CD14-positive monocyte (primary cell): ENCODE results near the gene ANP32B. TPM values are rescaled to one million over a fixed set of nuclear protein-coding genes. Genes with fewer than 3 reads are reported as not detected.

Experiments used
- DNase-seq, 3 donors: peaks; one replicate each; pipeline ENCODE4 v3.0.0-alpha.2; 2011 to 2022
- H2AFZ ChIP-seq: 2 replicates; pipeline ENCODE4 v1.6.0; 2012; ENCODE audit warnings: mild to moderate bottlenecking, low read depth, low read length, inconsistent platforms; ENCODE audit not compliant: insufficient read depth, poor library complexity, severe bottlenecking
- H3K27ac ChIP-seq, 2 donors: 1 replicate in 1 of 2; 2 replicates in 1 of 2; pipeline ENCODE4 v1.5.1; 2012 to 2013; ENCODE audit warnings: low read length in 2 of 2, control low read depth in 1 of 2, inconsistent platforms in 1 of 2, low read depth in 1 of 2, mild to moderate bottlenecking in 1 of 2
- H3K27me3 ChIP-seq, 2 donors: one replicate each; pipeline versions ENCODE4 v1.6.0 to v1.6.1; 2011 to 2013; ENCODE audit warnings: low read length in 2 of 2; ENCODE audit not compliant: control insufficient read depth in 2 of 2, insufficient read depth in 2 of 2
- H3K36me3 ChIP-seq, 2 donors: replicated peaks in 1 of 2; 1 replicate in 1 of 2; 2 replicates in 1 of 2; pipeline versions ENCODE4 v1.5.1 to v1.6.1; 2012 to 2013; ENCODE audit warnings: low read length in 2 of 2, control low read depth in 1 of 2, inconsistent platforms in 1 of 2, mild to moderate bottlenecking in 1 of 2; ENCODE audit not compliant: insufficient read depth in 2 of 2, control insufficient read depth in 1 of 2
- H3K4me1 ChIP-seq, 2 donors: 1 replicate in 1 of 2; 2 replicates in 1 of 2; pipeline versions ENCODE4 v1.5.1 to v1.6.1; 2012 to 2013; ENCODE audit warnings: low read length in 2 of 2, control low read depth in 1 of 2, inconsistent platforms in 1 of 2, mild to moderate bottlenecking in 1 of 2, moderate library complexity in 1 of 2; ENCODE audit not compliant: insufficient read depth in 2 of 2, control insufficient read depth in 1 of 2
- H3K4me2 ChIP-seq: replicated peaks from 2 replicates; pipeline ENCODE3; 2012; ENCODE audit warnings: low read length, moderate library complexity, mild to moderate bottlenecking; ENCODE audit not compliant: poor library complexity, severe bottlenecking; ENCODE audit errors: extremely low read depth
- H3K4me3 ChIP-seq, 3 experiments: fragments of 200-600 bp in 1 of 3; sonication (generic) in 1 of 3; replicated peaks in 1 of 3; 1 replicate in 2 of 3; 2 replicates in 1 of 3; pipeline ENCODE4 v1.5.1; 2011 to 2013; ENCODE audit warnings: low read length in 3 of 3, mild to moderate bottlenecking in 3 of 3, control low read depth in 2 of 3, low read depth in 2 of 3, inconsistent platforms in 1 of 3, moderate library complexity in 1 of 3
- H3K79me2 ChIP-seq: 2 replicates; pipeline ENCODE4 v1.6.0; 2012; ENCODE audit warnings: mild to moderate bottlenecking, control low read depth, inconsistent platforms, low read length, moderate library complexity; ENCODE audit not compliant: insufficient read depth
- H3K9ac ChIP-seq: 2 replicates; pipeline ENCODE4 v1.6.0; 2017; ENCODE audit warnings: low read length, mild to moderate bottlenecking; ENCODE audit not compliant: insufficient read depth, poor library complexity, severe bottlenecking
- H3K9me3 ChIP-seq, 2 donors: replicated peaks in 1 of 2; 1 replicate in 1 of 2; 2 replicates in 1 of 2; pipeline versions ENCODE4 v1.5.1 to v1.6.1; 2012 to 2013; ENCODE audit warnings: low read length in 2 of 2, control low read depth in 1 of 2; ENCODE audit not compliant: control insufficient read depth in 1 of 2, insufficient read depth in 1 of 2
- H4K20me1 ChIP-seq: 2 replicates; pipeline ENCODE4 v1.6.0; 2012; ENCODE audit warnings: mild to moderate bottlenecking, low read length, control low read depth, moderate library complexity; ENCODE audit not compliant: insufficient read depth
- H3K27ac Mint-ChIP-seq, 7 donors: one replicate each; pipeline ENCODE4 v1.8.0; 2020; ENCODE audit warnings: mild to moderate bottlenecking in 7 of 7, mixed read lengths in 7 of 7, moderate library complexity in 6 of 7, inconsistent platforms in 2 of 7
- H3K27me3 Mint-ChIP-seq, 3 donors: one replicate each; pipeline ENCODE4 v1.8.0; 2021 to 2022; ENCODE audit warnings: low read depth in 3 of 3, mild to moderate bottlenecking in 3 of 3, mixed read lengths in 3 of 3, moderate library complexity in 3 of 3, inconsistent platforms in 1 of 3
- H3K36me3 Mint-ChIP-seq, 2 donors: one replicate each; pipeline ENCODE4 v1.8.0; 2020; ENCODE audit warnings: mixed read lengths in 2 of 2, inconsistent platforms in 1 of 2, mild to moderate bottlenecking in 1 of 2
- H3K4me1 Mint-ChIP-seq: one replicate; pipeline ENCODE4 v1.8.0; 2020; ENCODE audit warnings: mild to moderate bottlenecking, mixed read lengths
- H3K4me3 Mint-ChIP-seq, 2 donors: one replicate each; pipeline ENCODE4 v1.8.0; 2020; ENCODE audit warnings: mild to moderate bottlenecking in 2 of 2, mixed read lengths in 2 of 2, moderate library complexity in 1 of 2
- H3K9me3 Mint-ChIP-seq, 7 donors: one replicate each; pipeline ENCODE4 v1.8.0; 2020 to 2022; ENCODE audit warnings: mixed read lengths in 7 of 7, mild to moderate bottlenecking in 6 of 7, moderate library complexity in 6 of 7, inconsistent platforms in 2 of 7
- WGBS: methylation state at CpG from one replicate; pipeline ENCODE4 v1.1.5; 2013; ENCODE audit warnings: missing lambda C conversion rate; ENCODE audit not compliant: insufficient coverage; 5-methylcytosine and 5-hydroxymethylcytosine counted together
- intact Hi-C, 2 donors: fragments of 100-400 bp; cut with micrococcal nuclease; formaldehyde crosslinking; loops; one replicate each; pipeline versions ENCODE4 v1.15.0 to v1.15.1; 2023
- polyA plus RNA-seq, 3 donors: library from polyadenylated mRNA; depleted of rRNA in 1 of 3; unstranded in 2 of 3; stranded (reverse) in 1 of 3; fragments of 300-500 nt in 2 of 3; fragments of >200 nt in 1 of 3; fragmentation: Illumina TruSeq in 2 of 3; gene quantifications; 1 replicate in 2 of 3; 2 replicates in 1 of 3; pipeline ENCODE4 v1.2.3, GENCODE V29; 2012 to 2021
- TF ChIP-seq, protein P1 (sequence below): fragments of 200-600 bp; IDR thresholded peaks from one replicate; pipeline ENCODE4 v1.8.0; 2022; ENCODE audit warnings: antibody characterized with exemption, mild to moderate bottlenecking

ANP32B gene
- polyA plus RNA-seq, 3 donors, result 29.7 to 40.7 (median 30.8) TPM

DNA sequence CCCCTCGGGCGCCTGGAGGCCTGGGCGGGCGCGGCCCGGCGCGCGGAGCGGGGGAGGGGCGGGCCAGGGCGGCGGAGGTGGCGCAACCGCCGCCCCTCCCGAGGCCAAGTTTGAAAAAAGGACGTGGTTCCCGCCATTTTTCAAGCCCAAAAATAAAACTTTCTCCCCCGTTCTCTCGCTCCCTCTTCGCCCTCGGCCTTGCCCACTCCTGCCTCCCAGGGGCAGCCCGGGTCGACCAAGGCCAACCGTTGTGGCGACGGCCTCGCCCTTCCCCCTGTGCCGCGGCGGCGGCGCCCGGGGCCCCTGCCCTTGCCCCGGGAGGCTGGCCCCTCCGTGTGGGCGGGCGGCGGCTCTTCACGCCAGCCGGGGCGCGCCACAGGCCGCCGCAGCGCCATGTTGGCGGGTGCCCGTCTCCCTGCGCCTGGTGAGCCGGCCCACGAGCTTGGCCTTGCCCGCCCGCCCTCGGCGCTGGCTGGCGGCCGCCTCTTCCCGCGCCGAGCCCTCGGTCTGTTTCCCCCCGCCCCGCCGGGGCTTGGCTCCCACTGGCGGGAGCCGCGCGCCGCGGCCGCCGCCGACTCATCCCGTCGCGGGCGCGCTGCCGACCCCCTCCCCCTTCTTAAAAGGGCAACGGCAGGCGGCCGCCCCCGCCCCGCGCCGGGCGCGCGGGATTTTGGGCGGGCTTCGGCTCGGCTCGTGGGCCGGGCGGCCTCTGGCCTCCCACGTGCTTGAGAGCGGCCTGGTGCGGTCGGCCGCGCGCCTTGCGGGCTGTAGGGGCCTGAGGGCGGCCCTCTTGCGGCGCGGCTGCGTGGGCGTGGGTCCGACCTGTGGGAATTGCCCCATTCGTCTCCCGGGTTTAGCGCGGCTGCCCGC, 1.3 kb downstream of the ANP32B start:
- peak overlapping the region in 6 of 7 donors; percentile 54 to 84 (median 72) for H3K27ac Mint-ChIP-seq
- peaks cover 42% of the 10 kb centered on the region for H3K4me1 Mint-ChIP-seq
- peak overlapping the region; percentile 80 to 87 for H3K27ac ChIP-seq
- H3K4me1 ChIP-seq, result peaks cover 28 to 43% of the 10 kb centered on the region in 2 donors
- intact Hi-C loops, result loop anchor here (5.0 to 10.0 kb wide), 2 partner anchors 62 to 70 kb away; partner anchors contain the start of genes NANS (in 1 of the 2) and TRMO (in 1 of the 2)
- peaks cover 3 to 6% (median 3%) of the 10 kb centered on the region in 3 donors for H3K27me3 Mint-ChIP-seq
- no peaks in the 10 kb centered on the region for H3K36me3 Mint-ChIP-seq
- peaks cover 0 to 8% of the 10 kb centered on the region in 2 donors for H3K27me3 ChIP-seq
- H2AFZ ChIP-seq, result peak overlapping the region; percentile 82
- under 1% methylated on average over 98 of the region's 116 CpGs for WGBS
- H3K4me3 ChIP-seq, result peak overlapping the region; percentile 82 to 95 (median 95)
- peaks cover 73% of the 10 kb centered on the region for H3K79me2 ChIP-seq
- H3K9me3 Mint-ChIP-seq, result peaks cover 0 to 2% (median 0%) of the 10 kb centered on the region in 7 donors
- peak overlapping the region; percentile 64 to 72 for H3K4me3 Mint-ChIP-seq
- peak overlapping the region; percentile 86 for H3K4me2 ChIP-seq
- H3K9ac ChIP-seq, result peak overlapping the region; percentile 90
- H3K9me3 ChIP-seq, result no peaks in the 10 kb centered on the region
- peak; percentile 54 to 63 (median 60) for DNase-seq
- TF ChIP-seq, protein P1, sequence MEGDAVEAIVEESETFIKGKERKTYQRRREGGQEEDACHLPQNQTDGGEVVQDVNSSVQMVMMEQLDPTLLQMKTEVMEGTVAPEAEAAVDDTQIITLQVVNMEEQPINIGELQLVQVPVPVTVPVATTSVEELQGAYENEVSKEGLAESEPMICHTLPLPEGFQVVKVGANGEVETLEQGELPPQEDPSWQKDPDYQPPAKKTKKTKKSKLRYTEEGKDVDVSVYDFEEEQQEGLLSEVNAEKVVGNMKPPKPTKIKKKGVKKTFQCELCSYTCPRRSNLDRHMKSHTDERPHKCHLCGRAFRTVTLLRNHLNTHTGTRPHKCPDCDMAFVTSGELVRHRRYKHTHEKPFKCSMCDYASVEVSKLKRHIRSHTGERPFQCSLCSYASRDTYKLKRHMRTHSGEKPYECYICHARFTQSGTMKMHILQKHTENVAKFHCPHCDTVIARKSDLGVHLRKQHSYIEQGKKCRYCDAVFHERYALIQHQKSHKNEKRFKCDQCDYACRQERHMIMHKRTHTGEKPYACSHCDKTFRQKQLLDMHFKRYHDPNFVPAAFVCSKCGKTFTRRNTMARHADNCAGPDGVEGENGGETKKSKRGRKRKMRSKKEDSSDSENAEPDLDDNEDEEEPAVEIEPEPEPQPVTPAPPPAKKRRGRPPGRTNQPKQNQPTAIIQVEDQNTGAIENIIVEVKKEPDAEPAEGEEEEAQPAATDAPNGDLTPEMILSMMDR, result no peak
- H4K20me1 ChIP-seq, result peaks cover 43% of the 10 kb centered on the region
- H3K36me3 ChIP-seq, result no peaks in the 10 kb centered on the region

DNA sequence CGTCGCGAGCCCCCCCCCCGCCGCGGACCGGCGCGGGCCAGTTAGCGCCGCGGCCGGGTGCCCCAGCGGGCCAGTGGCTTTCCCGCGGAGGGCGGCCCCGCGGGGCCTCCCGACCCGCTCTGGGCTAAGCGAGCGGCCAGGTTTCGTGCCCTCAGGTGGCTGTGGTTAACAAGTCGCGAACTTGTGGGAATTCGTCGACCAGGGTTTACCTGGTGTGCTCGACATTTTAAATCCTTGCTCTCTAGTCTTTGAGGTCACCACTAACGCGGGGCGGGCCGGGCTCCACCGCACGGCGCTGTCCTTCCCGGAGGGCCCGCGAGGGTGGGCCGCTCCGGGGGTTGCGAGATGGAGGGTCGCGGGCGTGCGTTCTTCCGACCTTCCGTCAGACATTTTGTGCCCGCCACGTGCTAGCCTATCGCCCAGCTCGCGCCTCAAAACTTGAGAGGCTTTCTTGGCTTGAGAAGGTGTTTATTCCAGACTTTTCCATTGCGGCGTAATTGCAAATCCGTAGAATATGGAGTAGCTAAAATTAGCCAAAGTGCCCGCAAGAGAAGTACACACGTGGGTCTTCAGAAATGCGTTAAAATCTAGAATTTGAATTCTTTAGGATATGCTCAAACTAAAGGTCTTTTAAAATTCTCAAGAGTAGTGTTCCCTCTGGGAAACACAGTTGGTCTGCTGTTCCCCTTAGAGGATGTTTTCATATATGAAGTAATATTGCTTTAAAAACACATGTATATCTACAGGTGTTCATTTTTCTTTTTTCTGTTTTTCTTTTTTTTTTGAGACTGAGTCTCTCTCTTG, 2.1 kb downstream of the ANP32B start:
- TF ChIP-seq, protein P1, result no peak
- Histone ChIP-seq H3K27ac (peak overlapping the region; percentile 49 to 80), H3K4me2 (peak overlapping the region; percentile 86), H3K9ac (peak overlapping the region; percentile 90), H3K79me2 (peaks cover 82% of the 10 kb centered on the region), H3K4me3 (peak overlapping the region; percentile 42 to 95 (median 95)), H3K27me3 (peaks cover 0 to 8% of the 10 kb centered on the region in 2 donors), H3K4me1 (peaks cover 28 to 45% of the 10 kb centered on the region in 2 donors), H3K36me3 (no peaks in the 10 kb centered on the region), H3K9me3 (no peaks in the 10 kb centered on the region), H4K20me1 (peaks cover 52% of the 10 kb centered on the region), H2AFZ (peak overlapping the region; percentile 82)
- DNase-seq, result no peak
- Mint-ChIP-seq H3K4me3 (peak overlapping the region; percentile 80 to 84), H3K27me3 (peaks cover 3 to 6% (median 3%) of the 10 kb centered on the region in 3 donors), H3K27ac (peak overlapping the region in 5 of 7 donors; percentile 69 to 83 (median 76)), H3K36me3 (no peaks in the 10 kb centered on the region), H3K9me3 (peaks cover 0 to 2% (median 0%) of the 10 kb centered on the region in 7 donors), H3K4me1 (peaks cover 50% of the 10 kb centered on the region)
- intact Hi-C loops, result loop anchor here (5.0 to 10.0 kb wide), 2 partner anchors 63 to 70 kb away; partner anchors contain the start of genes NANS (in 1 of the 2) and TRMO (in 1 of the 2)
- under 1% methylated on average over 56 of the region's 59 CpGs for WGBS
